Suprapubic skin (tissue), 3 donors: ENCODE measurements around the gene CHRNB1.

Source experiments
- EP300 ChIP-seq: sonication (generic); formaldehyde crosslinking; IDR thresholded peaks from one replicate; pipeline ENCODE4 v1.6.1; 2017; ENCODE audit warnings: antibody characterized with exemption
- POLR2A ChIP-seq, 2 donors: fragments of 450-650 bp; IDR thresholded peaks; one replicate each; pipeline ENCODE4 v1.6.1; 2017; ENCODE audit warnings: antibody characterized with exemption in 2 of 2, mild to moderate bottlenecking in 2 of 2, moderate library complexity in 2 of 2
- TF ChIP-seq, protein P1 (sequence below), 2 donors: fragments of 200-600 bp in 1 of 2; fragments of 450-650 bp in 1 of 2; sonication (generic) in 1 of 2; IDR thresholded peaks; one replicate each; pipeline ENCODE4 v1.5.1; 2016 to 2019; ENCODE audit warnings: antibody characterized with exemption in 2 of 2, mild to moderate bottlenecking in 1 of 2, moderate library complexity in 1 of 2

DNA sequence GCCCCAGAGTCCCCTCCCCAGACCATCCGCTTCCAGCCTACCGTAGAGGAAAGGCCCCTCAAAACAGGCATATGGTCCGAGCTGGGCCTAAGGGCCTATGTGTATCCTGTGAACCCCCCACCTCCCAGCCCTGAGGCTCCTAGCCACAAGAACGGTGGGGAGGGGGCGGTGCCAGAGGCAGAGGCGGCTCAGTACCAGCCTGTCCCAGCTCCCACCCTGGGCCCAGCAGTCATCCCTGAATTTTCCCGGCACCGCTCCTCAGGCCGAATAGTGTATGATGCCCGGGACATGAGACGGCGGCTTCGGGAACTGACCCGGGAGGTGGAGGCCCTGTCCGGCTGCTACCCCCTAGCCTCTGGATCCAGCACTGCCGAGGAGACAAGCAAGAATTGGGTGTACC lies 23.7 kb upstream of the CHRNB1 start:
- TF ChIP-seq, protein P1, sequence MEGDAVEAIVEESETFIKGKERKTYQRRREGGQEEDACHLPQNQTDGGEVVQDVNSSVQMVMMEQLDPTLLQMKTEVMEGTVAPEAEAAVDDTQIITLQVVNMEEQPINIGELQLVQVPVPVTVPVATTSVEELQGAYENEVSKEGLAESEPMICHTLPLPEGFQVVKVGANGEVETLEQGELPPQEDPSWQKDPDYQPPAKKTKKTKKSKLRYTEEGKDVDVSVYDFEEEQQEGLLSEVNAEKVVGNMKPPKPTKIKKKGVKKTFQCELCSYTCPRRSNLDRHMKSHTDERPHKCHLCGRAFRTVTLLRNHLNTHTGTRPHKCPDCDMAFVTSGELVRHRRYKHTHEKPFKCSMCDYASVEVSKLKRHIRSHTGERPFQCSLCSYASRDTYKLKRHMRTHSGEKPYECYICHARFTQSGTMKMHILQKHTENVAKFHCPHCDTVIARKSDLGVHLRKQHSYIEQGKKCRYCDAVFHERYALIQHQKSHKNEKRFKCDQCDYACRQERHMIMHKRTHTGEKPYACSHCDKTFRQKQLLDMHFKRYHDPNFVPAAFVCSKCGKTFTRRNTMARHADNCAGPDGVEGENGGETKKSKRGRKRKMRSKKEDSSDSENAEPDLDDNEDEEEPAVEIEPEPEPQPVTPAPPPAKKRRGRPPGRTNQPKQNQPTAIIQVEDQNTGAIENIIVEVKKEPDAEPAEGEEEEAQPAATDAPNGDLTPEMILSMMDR (IDR thresholded peaks at IDR 0.05): no peak
- no peak for TF ChIP-seq EP300
- no peak for TF ChIP-seq POLR2A (IDR thresholded peaks at IDR 0.05)
